Tibial artery (tissue), 4 donors: ENCODE measurements around the gene OR51E2.

Source experiments
- DNase-seq, 2 donors: peaks; one replicate each; pipeline ENCODE4 v3.0.0-alpha.2; 2019
- H3K27ac ChIP-seq, 2 donors: fragments of 200-600 bp; sonication (generic) in 1 of 2; 1 replicate in 1 of 2; 2 replicates in 1 of 2; pipeline ENCODE4 v1.5.1; 2018 to 2019; ENCODE audit warnings: mild to moderate bottlenecking in 1 of 2
- H3K27me3 ChIP-seq, 2 donors: fragments of 200-600 bp; sonication (generic) in 1 of 2; one replicate each; pipeline versions ENCODE4 v1.5.1 to v1.6.0; 2016 to 2019
- H3K36me3 ChIP-seq, 3 donors: fragments of 200-600 bp; sonication (generic) in 2 of 3; one replicate each; pipeline ENCODE4 v1.5.1; 2016 to 2019; ENCODE audit warnings: mild to moderate bottlenecking in 2 of 3
- H3K4me1 ChIP-seq, 4 donors: fragments of 200-600 bp; sonication (generic) in 2 of 4; 1 replicate in 3 of 4; 2 replicates in 1 of 4; pipeline ENCODE4 v1.5.1; 2016 to 2019
- H3K4me3 ChIP-seq, 2 donors: fragments of 200-600 bp; sonication (generic) in 1 of 2; 1 replicate in 1 of 2; 2 replicates in 1 of 2; pipeline ENCODE4 v1.5.1; 2018 to 2019; ENCODE audit warnings: mild to moderate bottlenecking in 2 of 2
- H3K9me3 ChIP-seq, 3 donors: fragments of 200-600 bp; sonication (generic) in 1 of 3; one replicate each; pipeline ENCODE4 v1.5.1; 2016 to 2019
- intact Hi-C: fragments of 100-400 bp; cut with DNase I; formaldehyde crosslinking; loops from one replicate; pipeline ENCODE4 v1.15.0; 2023; ENCODE audit warnings: low total_unique reads
- TF ChIP-seq, protein P1 (sequence below), 2 experiments: fragments of 200-600 bp in 1 of 2; fragments of 450-650 bp in 1 of 2; IDR thresholded peaks; one replicate each; pipeline ENCODE4 v1.5.1; 2017 to 2019; ENCODE audit warnings: antibody characterized with exemption in 2 of 2, mild to moderate bottlenecking in 1 of 2, moderate library complexity in 1 of 2

Gene OR51E2

DNA sequence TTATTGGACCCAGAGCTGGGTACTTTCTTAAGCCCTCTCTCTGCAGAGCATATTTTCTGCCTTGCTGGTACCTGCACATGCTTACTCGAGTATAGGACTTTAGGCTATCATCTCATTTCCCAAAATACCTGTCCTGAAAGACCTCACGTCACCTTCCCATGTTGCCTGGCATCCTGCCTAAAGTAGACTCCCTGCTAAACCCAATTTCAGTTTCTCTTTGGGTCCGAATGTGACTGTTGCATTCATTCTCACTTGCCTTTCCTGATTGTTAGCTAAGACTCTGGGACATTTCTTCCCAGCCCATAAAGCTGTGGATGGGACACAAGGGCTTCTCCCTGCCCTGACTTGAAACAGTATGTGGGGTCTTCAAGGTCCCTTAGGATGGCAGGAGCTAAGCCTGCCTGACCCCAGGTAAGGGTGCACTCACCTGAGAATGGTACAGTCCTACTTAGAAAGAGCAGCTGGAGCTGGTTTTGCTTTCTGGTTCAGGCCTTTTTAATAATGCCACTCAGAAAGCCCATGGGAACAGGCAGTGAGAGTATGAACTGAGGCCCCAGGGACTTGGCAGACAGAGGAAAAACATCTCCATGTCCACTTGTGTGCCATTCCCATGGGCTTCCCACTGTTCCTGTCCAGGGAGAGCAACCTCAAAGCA lies 12.9 kb downstream of the OR51E2 start:
- peaks cover 0 to 23% (median 0%) of the 10 kb centered on the region in 4 donors for H3K4me1 ChIP-seq
- H3K27me3 ChIP-seq, result no peaks in the 10 kb centered on the region
- no peak for DNase-seq
- TF ChIP-seq, protein P1, sequence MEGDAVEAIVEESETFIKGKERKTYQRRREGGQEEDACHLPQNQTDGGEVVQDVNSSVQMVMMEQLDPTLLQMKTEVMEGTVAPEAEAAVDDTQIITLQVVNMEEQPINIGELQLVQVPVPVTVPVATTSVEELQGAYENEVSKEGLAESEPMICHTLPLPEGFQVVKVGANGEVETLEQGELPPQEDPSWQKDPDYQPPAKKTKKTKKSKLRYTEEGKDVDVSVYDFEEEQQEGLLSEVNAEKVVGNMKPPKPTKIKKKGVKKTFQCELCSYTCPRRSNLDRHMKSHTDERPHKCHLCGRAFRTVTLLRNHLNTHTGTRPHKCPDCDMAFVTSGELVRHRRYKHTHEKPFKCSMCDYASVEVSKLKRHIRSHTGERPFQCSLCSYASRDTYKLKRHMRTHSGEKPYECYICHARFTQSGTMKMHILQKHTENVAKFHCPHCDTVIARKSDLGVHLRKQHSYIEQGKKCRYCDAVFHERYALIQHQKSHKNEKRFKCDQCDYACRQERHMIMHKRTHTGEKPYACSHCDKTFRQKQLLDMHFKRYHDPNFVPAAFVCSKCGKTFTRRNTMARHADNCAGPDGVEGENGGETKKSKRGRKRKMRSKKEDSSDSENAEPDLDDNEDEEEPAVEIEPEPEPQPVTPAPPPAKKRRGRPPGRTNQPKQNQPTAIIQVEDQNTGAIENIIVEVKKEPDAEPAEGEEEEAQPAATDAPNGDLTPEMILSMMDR (IDR thresholded peaks at IDR 0.05), result no peak
- no peaks in the 10 kb centered on the region for H3K36me3 ChIP-seq
- no peak overlapping the region for H3K4me3 ChIP-seq
- no peaks in the 10 kb centered on the region for H3K9me3 ChIP-seq
- H3K27ac ChIP-seq, result peak overlapping the region in 1 of 2 donors; percentile 13
- intact Hi-C loops, result no loop called here

DNA sequence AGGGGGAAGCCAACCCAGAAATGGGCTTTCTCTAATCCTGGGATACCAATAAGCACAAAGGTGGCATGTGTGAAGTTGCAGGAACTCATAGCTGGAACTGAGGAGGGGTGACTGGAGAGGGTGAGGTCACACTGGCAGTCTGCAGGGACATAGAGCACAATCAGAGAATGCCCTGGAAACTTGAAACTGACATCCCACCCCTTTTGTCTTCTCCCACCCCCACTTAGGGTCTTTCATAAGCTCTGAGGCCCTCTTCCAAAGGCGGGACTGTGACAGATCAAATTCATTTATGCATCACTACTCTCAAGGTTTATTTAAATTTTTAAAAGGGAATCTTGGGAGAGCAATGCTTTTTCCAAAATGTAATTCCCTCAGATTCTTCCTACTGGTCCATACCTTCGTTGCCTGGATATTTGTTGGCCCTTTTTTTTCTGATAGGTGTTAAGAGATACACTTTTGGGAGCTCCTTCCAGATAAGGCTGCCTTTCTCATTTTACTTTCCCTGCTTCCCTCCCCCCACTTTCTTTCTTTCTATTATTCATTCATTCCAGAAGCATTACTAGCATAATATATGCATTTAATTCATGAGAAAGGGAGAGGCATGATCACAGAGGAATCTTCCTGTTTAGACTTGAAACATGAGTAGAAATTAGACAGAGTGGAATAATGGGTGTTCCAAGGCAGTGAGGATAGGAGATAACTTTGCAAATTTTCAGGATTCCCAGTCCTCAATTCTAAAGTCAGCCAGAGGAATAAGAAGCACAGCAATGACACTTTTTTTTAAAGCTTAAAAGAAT lies 14.8 kb downstream of the OR51E2 start:
- no peaks in the 10 kb centered on the region for H3K9me3 ChIP-seq
- H3K4me3 ChIP-seq, result no peak overlapping the region
- no peak overlapping the region for H3K27ac ChIP-seq
- intact Hi-C loops, result no loop called here
- TF ChIP-seq, protein P1 (IDR thresholded peaks at IDR 0.05), result no peak
- H3K27me3 ChIP-seq, result no peaks in the 10 kb centered on the region
- no peaks in the 10 kb centered on the region for H3K36me3 ChIP-seq
- DNase-seq, result no peak
- H3K4me1 ChIP-seq, result peaks cover 0 to 23% (median 0%) of the 10 kb centered on the region in 4 donors

DNA sequence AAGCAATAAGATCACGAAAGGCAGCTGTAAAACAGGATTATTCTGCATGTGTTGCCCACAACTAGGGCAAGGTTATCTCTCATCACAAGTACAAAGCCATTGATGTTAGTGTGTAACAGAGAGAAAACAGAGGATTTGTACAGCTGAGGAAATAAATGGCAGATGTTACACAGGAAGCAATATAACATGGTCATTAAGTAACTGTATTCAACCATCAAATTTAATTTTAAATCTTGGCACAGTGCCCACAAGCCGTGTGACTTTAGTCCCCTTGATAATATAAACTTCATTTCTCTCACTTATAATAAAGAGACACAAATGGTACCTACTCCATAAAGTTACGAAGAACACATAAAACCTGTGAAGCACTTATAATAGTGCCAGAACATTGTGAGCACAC lies 17.3 kb downstream of the OR51E2 start:
- TF ChIP-seq, protein P1 (IDR thresholded peaks at IDR 0.05), result no peak
- H3K9me3 ChIP-seq, result no peaks in the 10 kb centered on the region
- H3K36me3 ChIP-seq, result no peaks in the 10 kb centered on the region
- no peak for DNase-seq
- peaks cover 0 to 22% (median 0%) of the 10 kb centered on the region in 4 donors for H3K4me1 ChIP-seq
- no peak overlapping the region for H3K27ac ChIP-seq
- H3K4me3 ChIP-seq, result no peak overlapping the region
- intact Hi-C loops, result no loop called here
- no peaks in the 10 kb centered on the region for H3K27me3 ChIP-seq

DNA sequence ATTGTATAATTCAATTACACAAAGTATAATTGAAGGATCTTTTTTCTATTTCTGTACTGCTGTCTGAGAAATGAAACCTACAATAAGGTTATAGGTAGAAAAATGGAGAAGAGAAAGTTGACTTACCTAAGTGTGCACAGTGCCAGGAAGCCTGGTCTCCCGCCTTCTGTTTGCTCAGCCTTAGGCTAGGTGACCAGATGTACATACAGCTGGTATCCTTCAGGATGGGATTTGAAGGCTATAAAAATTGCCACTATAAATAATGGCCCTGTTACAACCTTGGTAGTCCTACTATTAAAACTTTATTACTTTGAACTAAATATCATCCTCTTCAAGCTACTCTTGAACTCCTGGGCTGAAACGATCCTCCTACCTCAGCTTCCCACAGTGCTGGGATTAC lies 19.7 kb downstream of the OR51E2 start:
- H3K36me3 ChIP-seq, result no peaks in the 10 kb centered on the region
- H3K9me3 ChIP-seq, result no peaks in the 10 kb centered on the region
- no peaks in the 10 kb centered on the region for H3K27me3 ChIP-seq
- intact Hi-C loops, result no loop called here
- no peak overlapping the region for H3K4me3 ChIP-seq
- H3K27ac ChIP-seq, result no peak overlapping the region
- DNase-seq, result no peak
- peaks cover 0 to 23% (median 2%) of the 10 kb centered on the region in 4 donors for H3K4me1 ChIP-seq
- TF ChIP-seq, protein P1 (IDR thresholded peaks at IDR 0.05), result no peak

DNA sequence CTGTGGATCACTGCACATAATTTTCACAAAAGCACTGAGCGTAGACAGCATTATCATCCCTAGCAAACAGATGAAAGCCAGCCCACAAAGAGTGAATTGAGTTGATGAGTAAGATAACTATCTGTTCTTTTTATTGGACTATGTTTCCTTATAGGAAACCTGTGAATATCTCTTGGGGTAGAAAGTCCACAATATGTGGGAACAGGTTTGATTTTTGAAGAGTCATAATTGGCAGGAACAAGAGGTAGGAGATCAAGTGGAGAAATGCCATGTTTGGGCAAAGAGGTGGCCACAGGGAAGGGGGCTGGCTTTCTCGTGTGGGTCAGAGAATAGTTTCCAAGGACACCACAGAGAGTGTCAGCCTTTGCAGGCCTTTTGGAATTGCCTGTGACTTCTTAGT lies 23.9 kb downstream of the OR51E2 start:
- TF ChIP-seq, protein P1 (IDR thresholded peaks at IDR 0.05), result no peak
- H3K27me3 ChIP-seq, result no peaks in the 10 kb centered on the region
- intact Hi-C loops, result no loop called here
- DNase-seq, result no peak
- no peak overlapping the region for H3K4me3 ChIP-seq
- peak overlapping the region; percentile 54 to 70 for H3K27ac ChIP-seq
- no peaks in the 10 kb centered on the region for H3K36me3 ChIP-seq
- no peaks in the 10 kb centered on the region for H3K9me3 ChIP-seq
- H3K4me1 ChIP-seq, result peaks cover 0 to 37% (median 2%) of the 10 kb centered on the region in 4 donors
